Measurements from ENCODE around the gene MEGF11.

MEGF11 gene

GRCh38 chr15:66063147-66063546 lies 190.4 kb downstream of the MEGF11 start:
- TF ChIP-seq CTCF (IDR thresholded peaks at IDR 0.05; ENCODE audit: extremely low read depth, missing control alignments): no peak

GRCh38 chr15:66057089-66057488 lies 196.5 kb downstream of the MEGF11 start:
- TF ChIP-seq CTCF (IDR thresholded peaks at IDR 0.05; ENCODE audit: extremely low read depth, missing control alignments): no peak
- no peak for DNase-seq (ENCODE audit: low spot score)

More at GRCh38 chr15:66063147-66063546, 190.4 kb downstream of the MEGF11 start:
- DNase-seq (ENCODE audit: low spot score): no peak

DNA sequence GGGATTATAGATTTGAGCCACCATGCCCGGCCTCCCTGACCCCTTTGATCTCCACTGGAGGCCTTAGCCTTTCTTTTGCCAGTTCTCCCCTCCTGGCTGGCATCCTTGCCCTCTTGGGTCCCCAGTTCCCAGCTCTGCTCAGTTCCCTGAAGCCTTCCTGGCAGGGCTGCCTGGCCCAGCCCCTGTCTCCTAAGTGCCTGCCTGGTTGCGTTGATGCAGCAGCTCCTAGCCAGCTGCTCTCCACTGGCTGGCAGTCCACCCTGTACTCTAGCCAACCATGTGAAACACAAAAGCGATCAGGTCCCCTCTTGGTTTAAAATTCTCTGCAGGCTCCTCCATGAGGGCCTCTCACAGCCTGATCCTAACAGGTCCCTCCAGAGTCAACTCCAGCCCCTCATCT lies 199.6 kb downstream of the MEGF11 start:
- TF ChIP-seq CTCF (IDR thresholded peaks at IDR 0.05; ENCODE audit: extremely low read depth, missing control alignments): no peak
- no peak for DNase-seq (ENCODE audit: low spot score)

- TF ChIP-seq CTCF (IDR thresholded peaks at IDR 0.05; ENCODE audit: extremely low read depth, missing control alignments): no peak
- no peak for DNase-seq (ENCODE audit: low spot score)
Observed at GRCh38 chr15:66051833-66052232, 201.7 kb downstream of the MEGF11 start.

GRCh38 chr15:66050264-66050663 lies 203.3 kb downstream of the MEGF11 start:
- no peak for DNase-seq (ENCODE audit: low spot score)
- no peak for TF ChIP-seq CTCF (IDR thresholded peaks at IDR 0.05; ENCODE audit: extremely low read depth, missing control alignments)

DNA sequence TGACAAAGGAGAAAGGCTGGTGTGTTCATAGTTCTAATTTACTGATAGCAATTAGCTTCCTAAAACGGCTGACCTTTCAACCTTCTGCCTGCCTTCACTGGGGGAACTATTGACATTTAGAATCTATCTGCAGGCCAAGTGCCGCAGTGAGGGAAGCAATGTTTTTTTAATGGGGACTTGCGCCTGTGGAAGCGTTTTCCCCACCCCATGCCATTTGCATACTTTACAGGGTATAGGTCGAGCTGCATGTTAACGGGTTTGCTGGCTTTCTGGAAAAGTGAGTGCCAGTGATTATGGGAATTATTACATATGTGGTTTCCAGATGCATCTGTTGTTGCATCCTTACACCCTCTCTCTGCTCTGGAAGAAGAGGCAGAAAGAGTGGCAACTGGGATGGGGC lies 204.2 kb downstream of the MEGF11 start:
- no peak for TF ChIP-seq CTCF (IDR thresholded peaks at IDR 0.05; ENCODE audit: extremely low read depth, missing control alignments)
- no peak for DNase-seq (ENCODE audit: low spot score)

DNA sequence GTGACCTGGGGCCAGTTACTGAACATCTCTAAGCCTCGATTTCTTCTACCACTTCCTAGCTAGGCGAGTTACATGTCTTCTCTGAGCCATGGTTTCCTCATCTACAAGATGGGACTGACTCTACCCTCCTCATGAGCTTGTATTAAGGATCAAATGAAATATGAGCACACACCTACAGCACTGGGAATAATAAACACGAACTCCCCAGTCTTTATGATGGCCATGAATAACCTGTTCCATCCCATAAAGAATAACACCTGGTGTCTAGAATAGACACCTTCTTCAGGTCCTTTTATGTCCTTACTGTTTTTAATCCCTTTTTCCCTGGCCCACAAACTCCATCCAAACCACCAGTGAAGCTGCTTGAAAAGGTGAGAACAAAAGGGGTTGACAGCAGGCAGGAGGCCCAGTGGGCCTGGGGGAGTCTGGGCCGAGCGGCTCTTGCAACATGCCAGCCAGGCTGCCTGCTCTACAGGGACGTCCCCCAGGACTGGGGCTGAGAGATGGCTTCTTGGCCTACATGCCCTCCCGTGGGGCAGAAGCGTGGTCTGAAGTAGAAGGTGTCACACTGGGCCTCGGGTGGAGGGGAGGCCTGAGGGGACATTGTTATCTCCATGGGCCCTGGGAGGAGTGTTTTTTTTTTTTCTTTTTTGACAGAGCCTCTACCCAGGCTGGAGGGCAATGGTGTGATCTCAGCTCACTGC lies 206.1 kb downstream of the MEGF11 start:
- no peak for TF ChIP-seq CTCF (IDR thresholded peaks at IDR 0.05; ENCODE audit: extremely low read depth, missing control alignments)
- no peak for DNase-seq (ENCODE audit: low spot score)

Measured in GM20000 (cell line).